A673 (cell line): Measurements from ENCODE around the gene MMP2. TPM values are rescaled to one million over a fixed set of nuclear protein-coding genes. Genes with fewer than 3 reads are reported as not detected.

Source experiments
- BruUV-seq: library from RNA; stranded (reverse); fragments of 400-500 nt; replicated peaks from 2 replicates; lab custom pipeline; 2021; lab: Mats Ljungman, UMichigan
- CTCF ChIA-PET: fragments of 300-600 bp; sonication (Branson Sonifier 250); formaldehyde crosslinking; loops from one replicate; lab custom pipeline; 2022; ENCODE audit warnings: antibody characterized with exemption; lab: Charles Lee
- POLR2A ChIA-PET: fragments of 300-600 bp; sonication (Branson Sonifier 250); formaldehyde crosslinking; loops from one replicate; lab custom pipeline; 2022; ENCODE audit warnings: antibody characterized with exemption; ENCODE audit not compliant: low non-redundant PET; lab: Charles Lee
- DNase-seq: peaks from one replicate; pipeline ENCODE4 v3.0.0-alpha.2; 2015; ENCODE audit warnings: low spot score
- H3K27ac ChIP-seq: fragments of 200-600 bp; sonication (generic); 2 replicates; pipeline ENCODE4 v1.5.1; 2016; ENCODE audit warnings: mixed run types, low read depth, mild to moderate bottlenecking, mixed read lengths, antibody characterized with exemption, low read length; ENCODE audit not compliant: poor library complexity, severe bottlenecking
- H3K27me3 ChIP-seq: fragments of 200-600 bp; sonication (generic); replicated peaks from 2 replicates; pipeline ENCODE4 v1.6.1; 2017; ENCODE audit warnings: mixed run types, low read depth, mild to moderate bottlenecking, mixed read lengths, antibody characterized with exemption, low read length; ENCODE audit not compliant: insufficient read depth, poor library complexity
- H3K36me3 ChIP-seq: fragments of 200-600 bp; sonication (generic); 2 replicates; pipeline ENCODE4 v1.6.1; 2016; ENCODE audit warnings: mixed run types, mild to moderate bottlenecking, mixed read lengths, antibody characterized with exemption, low read length; ENCODE audit not compliant: insufficient read depth, poor library complexity, severe bottlenecking
- H3K4me1 ChIP-seq: fragments of 200-600 bp; sonication (generic); 2 replicates; pipeline ENCODE4 v1.6.1; 2017; ENCODE audit warnings: mixed run types, mild to moderate bottlenecking, mixed read lengths, antibody characterized with exemption, low read length; ENCODE audit not compliant: insufficient read depth, poor library complexity, severe bottlenecking
- H3K4me3 ChIP-seq: fragments of 200-600 bp; sonication (generic); 2 replicates; pipeline ENCODE4 v1.5.1; 2016; ENCODE audit warnings: low read depth, mixed run types, mild to moderate bottlenecking, mixed read lengths, low read length; ENCODE audit not compliant: poor library complexity, severe bottlenecking
- H3K9me3 ChIP-seq: fragments of 200-600 bp; sonication (generic); 2 replicates; pipeline ENCODE4 v1.6.1; 2016; ENCODE audit warnings: mixed run types, low read depth, mild to moderate bottlenecking, mixed read lengths, antibody characterized with exemption, low read length; ENCODE audit not compliant: poor library complexity, severe bottlenecking
- CTCF ChIP-seq: fragments of 300-800, 200-600 bp; sonication (generic); conservative IDR thresholded peaks from 2 replicates; pipeline ENCODE4 v1.5.1; 2017; ENCODE audit warnings: low read depth, mild to moderate bottlenecking, antibody characterized with exemption, low read length, moderate library complexity, mixed read lengths
- EZH2 ChIP-seq: fragments of 200-600 bp; sonication (generic); IDR thresholded peaks from 2 replicates; pipeline ENCODE4 v1.6.1; 2017; ENCODE audit warnings: borderline replicate concordance, low read depth, mild to moderate bottlenecking, mixed read lengths, antibody characterized with exemption, low read length; ENCODE audit not compliant: poor library complexity, severe bottlenecking
- intact Hi-C: fragments of 100-400 bp; cut with micrococcal nuclease; formaldehyde crosslinking; loops from one replicate; pipeline ENCODE4 v1.10.0; 2022; ENCODE audit not compliant: unreplicated experiment
- total RNA-seq: library from RNA; stranded (reverse); gene quantifications from 2 replicates; pipeline ENCODE4 v1.2.3, GENCODE V29; 2021

The MMP2 gene
- total RNA-seq, 1 experiment from 2014 or later = 36.2 TPM

GRCh38 chr16:55539049-55539448 lies 60.1 kb downstream of the MMP2 start:
- no peaks in the 10 kb centered on the region for H3K27me3 ChIP-seq
- BruUV-seq = no TSS peak
- H3K4me1 ChIP-seq = no peaks in the 10 kb centered on the region
- intact Hi-C loops = no loop called here
- POLR2A ChIA-PET = no interaction called here
- TF ChIP-seq EZH2 = no peak
- TF ChIP-seq CTCF = no peak
- no peak for DNase-seq
- H3K4me3 ChIP-seq = no peak overlapping the region
- H3K36me3 ChIP-seq = no peaks in the 10 kb centered on the region
- CTCF ChIA-PET = no interaction called here
- H3K27ac ChIP-seq = no peak overlapping the region
- no peaks in the 10 kb centered on the region for H3K9me3 ChIP-seq

GRCh38 chr16:55539488-55539887 lies 60.5 kb downstream of the MMP2 start:
- H3K4me1 ChIP-seq = no peaks in the 10 kb centered on the region
- H3K4me3 ChIP-seq = no peak overlapping the region
- intact Hi-C loops = no loop called here
- CTCF ChIA-PET = interaction anchor here (0.8 kb wide), 1 partner anchor 75 kb away, joined by 3 read pairs; no protein-coding TSS in a partner anchor
- DNase-seq = no peak
- TF ChIP-seq EZH2 (no peak), CTCF (no peak)
- no peaks in the 10 kb centered on the region for H3K36me3 ChIP-seq
- H3K9me3 ChIP-seq = no peaks in the 10 kb centered on the region
- no TSS peak for BruUV-seq
- no peaks in the 10 kb centered on the region for H3K27me3 ChIP-seq
- H3K27ac ChIP-seq = no peak overlapping the region
- POLR2A ChIA-PET = no interaction called here

DNA sequence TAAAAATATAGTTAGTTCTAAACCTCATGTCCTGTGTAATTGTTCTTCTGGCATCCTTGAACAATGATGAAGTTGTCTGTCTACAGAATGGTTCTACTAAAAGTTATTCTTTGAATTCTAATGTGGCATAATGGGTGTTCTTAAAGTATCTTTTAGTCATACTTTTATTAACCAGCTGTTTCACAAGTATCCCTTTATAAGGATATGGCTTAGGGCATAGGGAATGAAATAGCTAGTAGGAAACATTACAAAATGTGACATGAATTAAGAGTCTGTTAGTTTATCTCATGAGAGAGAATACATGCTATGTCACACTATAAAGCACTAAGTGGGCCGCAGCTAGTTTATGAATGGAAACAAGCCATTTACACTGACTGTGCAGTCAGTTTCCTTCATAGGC lies 61.2 kb downstream of the MMP2 start:
- H3K36me3 ChIP-seq = no peaks in the 10 kb centered on the region
- no peaks in the 10 kb centered on the region for H3K27me3 ChIP-seq
- TF ChIP-seq CTCF (no peak), EZH2 (no peak)
- intact Hi-C loops = loop anchor here (5.0 kb wide), 1 partner anchor 162 kb away; no protein-coding TSS in a partner anchor
- POLR2A ChIA-PET = no interaction called here
- CTCF ChIA-PET = interaction anchor here (0.8 kb wide), 1 partner anchor 75 kb away, joined by 3 read pairs; no protein-coding TSS in a partner anchor
- no TSS peak for BruUV-seq
- H3K9me3 ChIP-seq = no peaks in the 10 kb centered on the region
- H3K4me3 ChIP-seq = no peak overlapping the region
- H3K27ac ChIP-seq = no peak overlapping the region
- no peaks in the 10 kb centered on the region for H3K4me1 ChIP-seq
- no peak for DNase-seq
